GM19468 (cell line): ENCODE measurements around the gene ZNRF2.
"Not testable (repeated sequence)": the region's sequence is repeated elsewhere in the genome, so short reads cannot be mapped to it uniquely, and the experiment has no call there.

Experiments used
- ATAC-seq: cut with Tn5 transposase; IDR thresholded peaks from one replicate; pipeline ENCODE4 v1.9.1; 2021; ENCODE audit warnings: mild to moderate bottlenecking, moderate library complexity, moderate number of reproducible peaks; ENCODE audit not compliant: unreplicated experiment; ENCODE audit errors: extremely low read depth

ZNRF2 gene

GRCh38 chr7:30349816-30350215 lies 65.4 kb downstream of the ZNRF2 start:
- no peak for ATAC-seq

- ATAC-seq, result no peak
These were observed 66.9 kb downstream of the ZNRF2 start for GRCh38 chr7:30351286-30351685.

- ATAC-seq, result no peak
These were observed 67.3 kb downstream of the ZNRF2 start for GRCh38 chr7:30351724-30352123.

GRCh38 chr7:30352169-30352568 lies 67.8 kb downstream of the ZNRF2 start:
- no peak for ATAC-seq

- no peak for ATAC-seq
These were observed 69.1 kb downstream of the ZNRF2 start for GRCh38 chr7:30353532-30353931.

GRCh38 chr7:30353932-30354607 lies 69.7 kb downstream of the ZNRF2 start:
- no peak for ATAC-seq

- ATAC-seq, result no peak
These were observed 70.4 kb downstream of the ZNRF2 start for GRCh38 chr7:30354791-30355190.

GRCh38 chr7:30359957-30360356 lies 75.6 kb downstream of the ZNRF2 start:
- no peak for ATAC-seq

GRCh38 chr7:30363778-30364563 lies 79.6 kb downstream of the ZNRF2 start:
- no peak for ATAC-seq

GRCh38 chr7:30364773-30365172 lies 80.4 kb downstream of the ZNRF2 start:
- no peak for ATAC-seq

- ATAC-seq, result no peak
These were observed 81.2 kb downstream of the ZNRF2 start for GRCh38 chr7:30365621-30366020.

- no peak for ATAC-seq
These were observed 82.2 kb downstream of the ZNRF2 start for GRCh38 chr7:30366606-30367005.

GRCh38 chr7:30367561-30367960 lies 83.2 kb downstream of the ZNRF2 start:
- ATAC-seq, result no peak

- no peak for ATAC-seq
These were observed 85.5 kb downstream of the ZNRF2 start for GRCh38 chr7:30369879-30370278.

GRCh38 chr7:30371321-30371720 lies 86.9 kb downstream of the ZNRF2 start:
- ATAC-seq, result no peak

GRCh38 chr7:30378275-30378674 lies 93.9 kb downstream of the ZNRF2 start:
- no peak for ATAC-seq

GRCh38 chr7:30379131-30379530 lies 94.7 kb downstream of the ZNRF2 start:
- no peak for ATAC-seq

GRCh38 chr7:30379741-30380140 lies 95.3 kb downstream of the ZNRF2 start:
- no peak for ATAC-seq

GRCh38 chr7:30380294-30380693 lies 95.9 kb downstream of the ZNRF2 start:
- no peak for ATAC-seq

- ATAC-seq, result not testable (repeated sequence)
These were observed 96.4 kb downstream of the ZNRF2 start for GRCh38 chr7:30380824-30381223.

- no peak for ATAC-seq
These were observed 98.2 kb downstream of the ZNRF2 start for GRCh38 chr7:30382607-30383006.

GRCh38 chr7:30389791-30390190 lies 105.4 kb downstream of the ZNRF2 start:
- no peak for ATAC-seq
